PFSK-1 (cell line): ENCODE measurements around the gene PACC1.

ENCODE experiments used
- FOXP2 ChIP-seq: optimal IDR thresholded peaks from 2 replicates; pipeline ENCODE3; 2011; ENCODE audit warnings: borderline replicate concordance, control low read depth, inconsistent platforms; ENCODE audit not compliant: insufficient read depth; ENCODE audit errors: extremely low read length, extremely low read depth
- REST ChIP-seq, 2 experiments: IDR thresholded peaks; 2 replicates each; pipeline versions ENCODE4 v1.6.1 to v1.8.0; 2011 to 2012; ENCODE audit warnings: low read depth in 2 of 2, low read length in 2 of 2, control low read depth in 1 of 2, inconsistent platforms in 1 of 2, mild to moderate bottlenecking in 1 of 2, moderate library complexity in 1 of 2; ENCODE audit not compliant: insufficient read depth in 1 of 2
- TAF1 ChIP-seq: IDR thresholded peaks from 2 replicates; pipeline ENCODE4 v1.6.1; 2012; ENCODE audit warnings: low read length, control low read depth, borderline replicate concordance; ENCODE audit not compliant: insufficient read depth

GRCh38 chr1:212379366-212379765 lies 35.3 kb downstream of the PACC1 start:
- TF ChIP-seq FOXP2 (no peak), TAF1 (no peak), REST (IDR thresholded peaks at IDR 0.05; ENCODE audit: insufficient read depth in 1 of 2, low read depth in 2 of 2, low read length in 2 of 2) (no peak)
